ENCODE measurements around the gene MBTD1. TPM values are rescaled to one million over a fixed set of nuclear protein-coding genes. Genes with fewer than 3 reads are reported as not detected.
"Not testable (repeated sequence)": the region's sequence is repeated elsewhere in the genome, so short reads cannot be mapped to it uniquely, and the experiment has no call there.

The MBTD1 gene
- total RNA-seq, 4 donors from 2014 or later, result 20.9 to 26.7 (median 24.0) TPM

DNA sequence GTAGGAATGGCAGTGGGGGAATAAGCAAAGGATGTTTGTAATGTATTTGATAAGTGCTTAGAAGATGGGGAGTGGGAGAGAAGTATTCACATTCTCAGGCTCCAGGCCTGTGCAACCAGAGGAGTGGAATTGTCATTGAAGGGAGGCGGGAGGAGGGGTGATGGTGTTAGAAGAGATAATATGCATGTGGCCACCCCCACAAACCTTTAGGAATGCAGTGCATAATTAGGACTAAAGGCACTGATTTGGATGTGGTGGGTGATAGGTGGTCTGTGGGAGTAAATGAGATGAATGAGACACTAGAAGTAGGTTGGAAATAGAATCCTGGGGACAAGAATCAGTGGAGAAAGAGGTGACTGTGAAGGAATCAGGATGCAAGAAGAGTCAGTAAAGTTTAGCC, 27.6 kb upstream of the MBTD1 start:
- WGBS, 2 donors, result 100% methylated on average over 1 of the region's 1 CpG
- TF ChIP-seq, protein P1, sequence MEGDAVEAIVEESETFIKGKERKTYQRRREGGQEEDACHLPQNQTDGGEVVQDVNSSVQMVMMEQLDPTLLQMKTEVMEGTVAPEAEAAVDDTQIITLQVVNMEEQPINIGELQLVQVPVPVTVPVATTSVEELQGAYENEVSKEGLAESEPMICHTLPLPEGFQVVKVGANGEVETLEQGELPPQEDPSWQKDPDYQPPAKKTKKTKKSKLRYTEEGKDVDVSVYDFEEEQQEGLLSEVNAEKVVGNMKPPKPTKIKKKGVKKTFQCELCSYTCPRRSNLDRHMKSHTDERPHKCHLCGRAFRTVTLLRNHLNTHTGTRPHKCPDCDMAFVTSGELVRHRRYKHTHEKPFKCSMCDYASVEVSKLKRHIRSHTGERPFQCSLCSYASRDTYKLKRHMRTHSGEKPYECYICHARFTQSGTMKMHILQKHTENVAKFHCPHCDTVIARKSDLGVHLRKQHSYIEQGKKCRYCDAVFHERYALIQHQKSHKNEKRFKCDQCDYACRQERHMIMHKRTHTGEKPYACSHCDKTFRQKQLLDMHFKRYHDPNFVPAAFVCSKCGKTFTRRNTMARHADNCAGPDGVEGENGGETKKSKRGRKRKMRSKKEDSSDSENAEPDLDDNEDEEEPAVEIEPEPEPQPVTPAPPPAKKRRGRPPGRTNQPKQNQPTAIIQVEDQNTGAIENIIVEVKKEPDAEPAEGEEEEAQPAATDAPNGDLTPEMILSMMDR (IDR thresholded peaks at IDR 0.05), result no peak
- no peak for TF ChIP-seq POLR2A (IDR thresholded peaks at IDR 0.05)
- intact Hi-C loops (cut with DNase I; ENCODE audit: low total_unique reads), result no loop called here
- DNase-seq (ENCODE audit: low spot score in 2 of 2), result no peak
- no peak overlapping the region for H3K4me3 ChIP-seq (ENCODE audit: low read depth, poor library complexity, severe bottlenecking)

DNA sequence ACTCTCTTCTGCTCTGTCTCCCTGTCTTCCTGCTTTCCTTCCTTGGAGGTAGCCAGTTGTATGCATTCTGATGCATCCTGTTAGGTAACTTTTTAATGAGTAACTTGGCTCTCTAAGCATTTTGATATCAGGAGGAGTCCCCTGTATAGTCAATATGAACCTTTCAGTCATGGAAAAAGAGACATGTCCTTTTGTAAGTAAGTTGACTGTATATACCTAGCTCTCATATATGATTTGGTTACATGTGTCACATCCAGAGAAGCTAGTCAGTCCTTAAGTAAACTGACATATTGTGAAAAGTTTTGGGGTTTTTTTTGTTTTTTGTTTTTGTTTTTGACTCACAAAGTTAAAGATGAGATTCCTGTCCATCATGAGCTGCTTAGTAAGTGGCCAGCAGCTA, 19.3 kb upstream of the MBTD1 start:
- intact Hi-C loops (cut with DNase I; ENCODE audit: low total_unique reads), result no loop called here
- no peak for TF ChIP-seq POLR2A (IDR thresholded peaks at IDR 0.05)
- TF ChIP-seq, protein P1 (IDR thresholded peaks at IDR 0.05), result no peak
- H3K4me3 ChIP-seq (ENCODE audit: low read depth, poor library complexity, severe bottlenecking), result no peak overlapping the region
- no peak for DNase-seq (ENCODE audit: low spot score in 2 of 2)

DNA sequence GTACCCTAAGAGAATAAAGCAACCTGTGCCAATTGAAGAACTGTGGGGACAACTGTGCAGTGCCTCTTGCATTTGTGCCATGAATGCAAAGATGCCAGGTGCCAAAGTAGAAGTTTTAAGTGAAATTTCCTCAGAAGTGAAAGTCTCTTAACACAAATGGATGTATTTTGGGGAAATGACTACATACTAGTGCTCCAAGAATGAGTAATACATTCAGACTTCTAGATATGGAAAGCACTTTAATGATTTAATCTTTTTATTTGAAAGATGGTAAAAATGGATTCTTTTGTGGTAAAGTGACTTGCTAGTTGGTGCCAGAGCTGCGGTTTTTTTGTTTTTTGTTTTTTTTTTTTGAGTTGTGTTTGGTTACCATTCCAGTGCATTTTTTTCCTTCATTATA, 15.5 kb upstream of the MBTD1 start:
- H3K4me3 ChIP-seq (ENCODE audit: low read depth, poor library complexity, severe bottlenecking), result no peak overlapping the region
- DNase-seq (ENCODE audit: low spot score in 2 of 2), result no peak
- intact Hi-C loops (cut with DNase I; ENCODE audit: low total_unique reads), result no loop called here
- TF ChIP-seq, protein P1 (IDR thresholded peaks at IDR 0.05), result no peak
- no peak for TF ChIP-seq POLR2A (IDR thresholded peaks at IDR 0.05)
- 89 to 95% methylated on average over 1 of the region's 1 CpG for WGBS, 2 donors

DNA sequence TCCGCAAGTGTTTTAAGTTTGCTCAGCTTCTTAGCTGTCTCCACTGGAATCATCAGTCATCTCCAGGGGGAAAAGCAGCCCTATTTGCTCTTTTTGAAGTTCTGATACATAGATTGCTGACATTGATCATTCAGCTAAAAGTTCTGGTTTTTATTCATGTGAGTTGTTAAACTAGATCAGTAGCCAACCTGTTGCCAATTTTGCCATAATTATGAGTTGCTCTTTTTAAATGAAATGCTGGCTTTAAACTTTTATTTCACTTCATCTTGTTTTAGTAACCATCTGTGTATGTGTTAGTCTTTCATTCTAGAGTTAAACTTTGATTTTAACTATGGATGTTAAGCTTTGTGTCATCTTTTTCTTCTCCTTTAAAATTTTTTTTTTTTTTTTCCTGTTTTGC, 13.0 kb upstream of the MBTD1 start:
- intact Hi-C loops (cut with DNase I; ENCODE audit: low total_unique reads), result no loop called here
- no peak for DNase-seq (ENCODE audit: low spot score in 2 of 2)
- H3K4me3 ChIP-seq (ENCODE audit: low read depth, poor library complexity, severe bottlenecking), result no peak overlapping the region
- 100% methylated on average over 1 of the region's 1 CpG for WGBS, 2 donors
- TF ChIP-seq, protein P1 (IDR thresholded peaks at IDR 0.05), result no peak
- TF ChIP-seq POLR2A (IDR thresholded peaks at IDR 0.05), result no peak

DNA sequence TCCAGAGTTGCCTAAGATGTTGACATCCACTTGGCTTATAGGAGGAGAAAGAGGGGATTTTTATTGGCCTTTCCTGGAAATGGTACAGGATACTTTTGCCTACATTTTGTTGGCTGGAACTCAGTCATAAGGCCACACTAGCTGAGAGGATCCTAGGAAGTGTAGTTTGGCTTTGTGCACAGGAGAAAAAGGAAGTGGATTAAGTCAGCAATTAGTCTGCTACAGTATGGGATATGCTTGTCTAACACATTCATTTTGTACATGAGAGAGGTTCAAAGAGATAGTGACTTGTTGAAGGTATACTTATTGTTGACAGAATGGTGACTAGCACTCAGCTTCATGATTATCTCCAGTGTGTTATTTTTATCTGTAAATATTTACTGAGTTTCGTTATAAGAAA, 10.8 kb upstream of the MBTD1 start:
- 79 to 85% methylated on average over 1 of the region's 1 CpG for WGBS, 2 donors
- intact Hi-C loops (cut with DNase I; ENCODE audit: low total_unique reads), result no loop called here
- TF ChIP-seq, protein P1 (IDR thresholded peaks at IDR 0.05), result no peak
- TF ChIP-seq POLR2A (IDR thresholded peaks at IDR 0.05), result no peak

DNA sequence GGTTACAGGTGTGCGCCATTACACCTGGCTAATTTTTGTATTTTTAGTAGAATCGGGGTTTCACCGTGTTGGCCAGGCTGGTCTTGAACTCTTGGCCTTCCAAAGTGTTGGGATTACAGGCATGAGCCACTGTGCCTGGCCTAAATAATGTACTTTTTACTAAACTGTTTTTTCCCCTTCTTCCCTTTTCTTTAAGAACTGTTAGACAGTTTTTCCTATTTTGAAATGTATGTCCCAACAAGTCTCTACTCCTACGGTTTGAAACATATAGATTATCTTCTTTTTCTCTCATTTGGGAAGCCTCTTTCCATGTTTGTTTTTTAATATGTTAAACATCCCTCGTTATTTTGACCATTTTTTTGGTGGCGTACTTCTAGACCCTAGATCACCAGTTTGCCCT, 10.1 kb upstream of the MBTD1 start:
- intact Hi-C loops (cut with DNase I; ENCODE audit: low total_unique reads), result no loop called here
- DNase-seq (ENCODE audit: low spot score in 2 of 2), result no peak

More for the DNA sequence above, 10.8 kb upstream of the MBTD1 start:
- H3K4me3 ChIP-seq (ENCODE audit: low read depth, poor library complexity, severe bottlenecking), result no peak overlapping the region
- DNase-seq (ENCODE audit: low spot score in 2 of 2), result no peak

DNA sequence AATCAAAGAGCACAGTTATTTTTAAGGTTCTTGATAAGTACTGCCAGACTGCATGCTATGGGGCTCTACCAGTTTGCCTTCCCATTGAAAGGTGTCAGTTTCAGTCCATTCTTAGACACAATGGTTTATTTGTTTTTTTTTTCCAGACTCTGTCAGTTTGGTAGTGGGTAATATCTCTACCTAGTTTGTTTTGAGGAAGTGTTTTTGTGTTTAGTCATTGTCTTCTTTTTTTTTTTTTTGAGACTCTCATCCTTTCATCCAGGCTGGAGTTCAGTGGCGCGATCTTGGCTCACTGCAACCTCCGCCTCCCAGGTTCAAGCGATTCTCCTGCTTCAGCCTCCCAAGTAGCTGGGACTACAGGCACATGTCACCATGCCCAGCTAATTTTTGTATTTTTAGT, 4.6 kb upstream of the MBTD1 start:
- intact Hi-C loops (cut with DNase I; ENCODE audit: low total_unique reads); H3K4me3 ChIP-seq (ENCODE audit: low read depth, poor library complexity, severe bottlenecking); DNase-seq (ENCODE audit: low spot score in 2 of 2): not testable (repeated sequence)
- WGBS, 2 donors, result 81 to 94% methylated on average over 4 of the region's 4 CpGs

More for the DNA sequence above, 10.1 kb upstream of the MBTD1 start:
- 94% methylated on average over 6 of the region's 6 CpGs for WGBS, 2 donors
- TF ChIP-seq, protein P1 (IDR thresholded peaks at IDR 0.05), result no peak
- no peak for TF ChIP-seq POLR2A (IDR thresholded peaks at IDR 0.05)
- H3K4me3 ChIP-seq (ENCODE audit: low read depth, poor library complexity, severe bottlenecking), result no peak overlapping the region
